B cell (primary cell): ENCODE results near the gene KTI12. TPM values are rescaled to one million over a fixed set of nuclear protein-coding genes. Genes with fewer than 3 reads are reported as not detected.

Experiments used
- ATAC-seq: fragments of 200-7000 bp; cut with Tn5 transposase; one replicate; pipeline ENCODE4 v1.10.0; 2021; ENCODE audit warnings: low read depth, mild to moderate bottlenecking, moderate number of reproducible peaks, moderate library complexity
- CTCF ChIA-PET: fragments of 350-600 bp; sonication (Branson Sonifier 250); formaldehyde crosslinking; loops from one replicate; lab custom pipeline; 2021; ENCODE audit warnings: antibody characterized with exemption, inconsistent platforms; lab: Charles Lee
- POLR2A ChIA-PET: fragments of 350-600 bp; sonication (Branson Sonifier 250); formaldehyde crosslinking; loops from one replicate; lab custom pipeline; 2021; ENCODE audit warnings: antibody characterized with exemption; lab: Charles Lee
- DNase-seq: peaks from one replicate; pipeline ENCODE4 v3.0.0; 2013
- H2AFZ ChIP-seq: 2 replicates; pipeline ENCODE4 v1.6.1; 2012; ENCODE audit warnings: mild to moderate bottlenecking, low read depth, low read length; ENCODE audit not compliant: insufficient read depth, poor library complexity, severe bottlenecking
- H3K27ac ChIP-seq, 2 donors: 1 replicate in 1 of 2; 2 replicates in 1 of 2; pipeline ENCODE4 v1.5.1; 2012 to 2013; ENCODE audit warnings: low read length in 2 of 2, mild to moderate bottlenecking in 2 of 2, moderate library complexity in 1 of 2
- H3K27me3 ChIP-seq, 4 experiments: fragments of 200-600 bp in 1 of 4; sonication (generic) in 1 of 4; replicated peaks in 1 of 4; 1 replicate in 2 of 4; 2 replicates in 2 of 4; pipeline versions ENCODE4 v1.6.1 to v1.7.0; 2013 to 2016; ENCODE audit warnings: low read length in 3 of 4, mild to moderate bottlenecking in 2 of 4, mixed read lengths in 1 of 4, moderate library complexity in 1 of 4; ENCODE audit not compliant: insufficient read depth in 4 of 4, control insufficient read depth in 3 of 4; ENCODE audit errors: control extremely low read depth in 1 of 4
- H3K36me3 ChIP-seq, 2 experiments: replicated peaks in 1 of 2; 1 replicate in 1 of 2; 2 replicates in 1 of 2; pipeline versions ENCODE4 v1.6.1 to v1.7.1; 2013; ENCODE audit warnings: low read length in 1 of 2; ENCODE audit not compliant: insufficient read depth in 2 of 2, control insufficient read depth in 1 of 2; ENCODE audit errors: control extremely low read depth in 1 of 2, extremely low read depth in 1 of 2
- H3K4me1 ChIP-seq, 2 donors: fragments of 200-600 bp in 1 of 2; sonication (generic) in 1 of 2; 1 replicate in 1 of 2; 2 replicates in 1 of 2; pipeline versions ENCODE4 v1.5.1 to v1.6.1; 2013 to 2017; ENCODE audit warnings: low read length in 2 of 2; ENCODE audit not compliant: control insufficient read depth in 2 of 2, insufficient read depth in 2 of 2
- H3K4me2 ChIP-seq: replicated peaks from 2 replicates; pipeline ENCODE3; 2012; ENCODE audit warnings: mild to moderate bottlenecking, low read depth, low read length; ENCODE audit not compliant: poor library complexity, severe bottlenecking
- H3K4me3 ChIP-seq, 5 experiments: fragments of 200-600 bp in 1 of 5; sonication (generic) in 1 of 5; 1 replicate in 3 of 5; 2 replicates in 2 of 5; pipeline versions ENCODE4 v1.5.1 to v1.7.0; 2011 to 2016; ENCODE audit warnings: low read length in 4 of 5, mild to moderate bottlenecking in 4 of 5, low read depth in 2 of 5, control low read depth in 1 of 5, moderate library complexity in 1 of 5; ENCODE audit not compliant: insufficient read depth in 1 of 5; ENCODE audit errors: control extremely low read depth in 1 of 5, extremely low read depth in 1 of 5
- H3K79me2 ChIP-seq: fragments of 200-600 bp; sonication (generic); one replicate; pipeline ENCODE4 v1.6.0; 2016; ENCODE audit warnings: low read length; ENCODE audit not compliant: control insufficient read depth, insufficient read depth
- H3K9ac ChIP-seq: fragments of 200-600 bp; sonication (generic); 2 replicates; pipeline ENCODE4 v1.6.1; 2017; ENCODE audit warnings: mild to moderate bottlenecking, low read length, moderate library complexity
- H3K9me3 ChIP-seq, 3 donors: one replicate each; pipeline versions ENCODE4 v1.6.1 to v1.7.1; 2013; ENCODE audit warnings: low read length in 2 of 3; ENCODE audit not compliant: control insufficient read depth in 2 of 3, insufficient read depth in 1 of 3; ENCODE audit errors: control extremely low read depth in 1 of 3
- H4K20me1 ChIP-seq: 2 replicates; pipeline ENCODE4 v1.6.0; 2012; ENCODE audit warnings: mild to moderate bottlenecking, low read length; ENCODE audit not compliant: insufficient read depth, control insufficient read depth, poor library complexity, severe bottlenecking
- H3K27ac Mint-ChIP-seq: one replicate; pipeline ENCODE4 v1.8.0; 2021; ENCODE audit warnings: mixed read lengths
- H3K27me3 Mint-ChIP-seq: one replicate; pipeline ENCODE4 v1.8.0; 2021; ENCODE audit warnings: mixed read lengths
- H3K4me1 Mint-ChIP-seq: one replicate; pipeline ENCODE4 v1.8.0; 2021; ENCODE audit warnings: mixed read lengths
- H3K4me3 Mint-ChIP-seq: one replicate; pipeline ENCODE4 v1.8.0; 2021; ENCODE audit warnings: mixed read lengths
- H3K9me3 Mint-ChIP-seq: one replicate; pipeline ENCODE4 v1.8.0; 2022; ENCODE audit warnings: mixed read lengths; ENCODE audit not compliant: insufficient read depth
- CTCF ChIP-seq: fragments of 200-600 bp; IDR thresholded peaks from one replicate; pipeline ENCODE4 v1.8.0; 2022; ENCODE audit warnings: antibody characterized with exemption, mild to moderate bottlenecking
- EZH2 ChIP-seq: IDR thresholded peaks from 2 replicates; pipeline ENCODE4 v1.6.1; 2012; ENCODE audit warnings: borderline replicate concordance, low read depth, mild to moderate bottlenecking, moderate library complexity, low read length; ENCODE audit not compliant: insufficient read depth, poor library complexity, severe bottlenecking
- whole genome bisulfite sequencing: methylation state at CpG from one replicate; pipeline ENCODE4 v1.1.5; 2013; ENCODE audit warnings: missing lambda C conversion rate; ENCODE audit not compliant: insufficient coverage; 5-methylcytosine and 5-hydroxymethylcytosine counted together
- intact Hi-C: fragments of 100-400 bp; cut with micrococcal nuclease; formaldehyde crosslinking; loops from one replicate; pipeline ENCODE4 v1.10.0; 2022
- polyA minus RNA-seq: library from RNA; depleted of rRNA, polyadenylated mRNA; stranded (reverse); fragments of >200 nt; gene quantifications from 2 replicates; pipeline ENCODE4 v1.2.3, GENCODE V29; 2012
- polyA plus RNA-seq: library from polyadenylated mRNA; depleted of rRNA; stranded (reverse); fragments of >200 nt; gene quantifications from 2 replicates; pipeline ENCODE4 v1.2.3, GENCODE V29; 2012
- total RNA-seq, 2 donors: library from RNA; stranded (reverse); fragments of 120-200 nt in 1 of 2; gene quantifications; 1 replicate in 1 of 2; 2 replicates in 1 of 2; pipeline versions ENCODE4 v1.2.3 to v1.2.4, GENCODE V29; 2013 to 2022

The KTI12 gene
- 14.7 and 16.1 TPM in 2 replicates for total RNA-seq
- 13.1 TPM for total RNA-seq (2013)
- polyA plus RNA-seq: 13.9 and 22.5 TPM in 2 replicates
- polyA minus RNA-seq: 21.9 and 26.8 TPM in 2 replicates

GRCh38 chr1:52033190-52034049, at the start of gene KTI12:
Gene KTI12, minus strand, starts transcription at chr1:52033810. Its CDS starts 49 bp downstream, at chr1:52033761.
- Mint-ChIP-seq H3K4me3 (peak within 1 kb of the TSS; percentile 97), H3K4me1 (peaks cover 34% of the 10 kb centered on the region), H3K27ac (peak within 1 kb of the TSS; percentile 96), H3K9me3 (no peaks in the 10 kb centered on the region), H3K27me3 (no peaks in the 10 kb centered on the region)
- ATAC-seq (peak; percentile 91), DNase-seq (peak; percentile 93)
- peak within 1 kb of the TSS; percentile 93 for H3K9ac ChIP-seq
- peaks cover 24% of the 10 kb centered on the region for H3K79me2 ChIP-seq
- under 1% methylated on average over 75 of the region's 78 CpGs for WGBS
- peaks cover 16 to 22% of the 10 kb centered on the region in 2 donors for H3K4me1 ChIP-seq
- POLR2A ChIA-PET: interaction anchor here (1.5 to 2.2 kb wide), 2 partner anchors 20 to 22 kb away, joined by 5 to 9 read pairs; partner anchors contain the start of gene TXNDC12
- intact Hi-C loops: loop anchor here (1.0 kb wide), 1 partner anchor 23 kb away; the partner anchor contains the start of gene BTF3L4
- H3K27ac ChIP-seq: peak within 1 kb of the TSS; percentile 71 to 86
- H3K36me3 ChIP-seq: peaks cover 0 to 5% of the 10 kb centered on the region in 2 experiments
- H2AFZ ChIP-seq: peak within 1 kb of the TSS; percentile 94
- H3K27me3 ChIP-seq: no peaks in the 10 kb centered on the region
- no peak for TF ChIP-seq EZH2
- no peak for TF ChIP-seq CTCF
- CTCF ChIA-PET: no interaction called here
- peak within 1 kb of the TSS; percentile 73 to 86 (median 83) for H3K4me3 ChIP-seq
- H3K4me2 ChIP-seq: peak within 1 kb of the TSS; percentile 91
- H4K20me1 ChIP-seq: peaks cover 26% of the 10 kb centered on the region
- no peaks in the 10 kb centered on the region for H3K9me3 ChIP-seq

GRCh38 chr1:52080014-52080415, 46.4 kb upstream of the KTI12 start:
- Histone ChIP-seq H3K9ac (no peak overlapping the region), H3K27ac (no peak overlapping the region), H3K27me3 (no peaks in the 10 kb centered on the region), H4K20me1 (peaks cover 59% of the 10 kb centered on the region), H2AFZ (no peak overlapping the region), H3K4me3 (no peak overlapping the region), H3K9me3 (no peaks in the 10 kb centered on the region), H3K79me2 (peaks cover 16% of the 10 kb centered on the region), H3K36me3 (peaks cover 3 to 18% of the 10 kb centered on the region in 2 experiments), H3K4me1 (no peaks in the 10 kb centered on the region), H3K4me2 (no peak overlapping the region)
- 92% methylated on average over 3 of the region's 3 CpGs for WGBS
- H3K4me3 Mint-ChIP-seq: no peak overlapping the region
- ATAC-seq (no peak), DNase-seq (no peak)
- H3K9me3 Mint-ChIP-seq: no peaks in the 10 kb centered on the region
- H3K27ac Mint-ChIP-seq: no peak overlapping the region
- ChIA-PET CTCF (interaction anchor here (0.6 to 1.1 kb wide), 2 partner anchors 15 to 826 kb away, joined by 3 to 4 read pairs; no protein-coding TSS in a partner anchor), POLR2A (no interaction called here)
- H3K27me3 Mint-ChIP-seq: no peaks in the 10 kb centered on the region
- TF ChIP-seq EZH2 (no peak), CTCF (no peak)
- H3K4me1 Mint-ChIP-seq: peaks cover 1% of the 10 kb centered on the region
- intact Hi-C loops: no loop called here
